ENCODE results near the gene E2F3.

GRCh38 chr6:20352346-20352745 lies 49.3 kb upstream of the E2F3 start:
- TF ChIP-seq POLR2A (IDR thresholded peaks at IDR 0.05; ENCODE audit: low read length), result no peak
- TF ChIP-seq GATA1 (IDR thresholded peaks at IDR 0.05; ENCODE audit: low read depth, low read length), result no peak

All from erythroblast (primary cell).